Measurements from ENCODE around the gene TAF11. TPM values are rescaled to one million over a fixed set of nuclear protein-coding genes. Genes with fewer than 3 reads are reported as not detected.

TAF11 gene
- total and polyA plus RNA-seq, 2 of the 8 experiments (the other 6 are each of a cell fraction or from before 2014, with no cell fraction given), result 38.2 to 48.6 TPM

- TF ChIP-seq CHD7 (IDR thresholded peaks at IDR 0.05; ENCODE audit: insufficient replicate concordance, low read length), result no peak
- no peak for TF ChIP-seq EZH2 (IDR thresholded peaks at IDR 0.05; ENCODE audit: low read depth, low read length, severe bottlenecking)
- no peak for TF ChIP-seq TAF7 (optimal IDR thresholded peaks at IDR 0.05; ENCODE audit: borderline replicate concordance, low read depth, low read length)
- no peak for TF ChIP-seq EGR1 (IDR thresholded peaks at IDR 0.05; ENCODE audit: borderline replicate concordance, low read depth, low read length)
- no peak for TF ChIP-seq SIN3A (conservative IDR thresholded peaks at IDR 0.05 in 1 of 2, IDR thresholded peaks at IDR 0.05 in 1 of 2; ENCODE audit: low read depth in 1 of 2, low read length in 2 of 2)
- no peak for TF ChIP-seq USF2 (IDR thresholded peaks at IDR 0.05; ENCODE audit: low read length)
- TF ChIP-seq KDM4A (IDR thresholded peaks at IDR 0.05; ENCODE audit: low read depth, low read length, severe bottlenecking), result no peak
- no peak for TF ChIP-seq CHD1 (IDR thresholded peaks at IDR 0.05; ENCODE audit: low read depth, low read length)
- TF ChIP-seq SP2 (IDR thresholded peaks at IDR 0.05; ENCODE audit: low read length), result no peak
- TF ChIP-seq CBX5 (IDR thresholded peaks at IDR 0.05; ENCODE audit: low read depth, low read length), result no peak
Observed at GRCh38 chr6:34926655-34927054, 38.8 kb upstream of the TAF11 start (continued).
